ENCODE results near the gene TMEM253. TPM values are rescaled to one million over a fixed set of nuclear protein-coding genes. Genes with fewer than 3 reads are reported as not detected.

TMEM253 gene
- total and polyA plus RNA-seq, 4 donors = 0.14 to 0.25 (median 0.19) TPM; not detected in 1

GRCh38 chr14:21091821-21092272, 9.0 kb upstream of the TMEM253 start:
- TF ChIP-seq JUND (IDR thresholded peaks at IDR 0.05) (no peak), FOXA1 (IDR thresholded peaks at IDR 0.05) (no peak), TAF1 (conservative IDR thresholded peaks at IDR 0.05) (no peak), NR2F2 (IDR thresholded peaks at IDR 0.05) (no peak), HNF4A (conservative IDR thresholded peaks at IDR 0.05) (no peak), MAX (IDR thresholded peaks at IDR 0.05) (no peak), YY1 (IDR thresholded peaks at IDR 0.05) (no peak)
- H3K4me1 ChIP-seq (ENCODE audit: control insufficient read depth in 4 of 4, insufficient read depth in 4 of 4, low read length in 3 of 4) = peaks cover 0 to 7% (median 3%) of the 10 kb centered on the region in 4 donors
- H3K27me3 ChIP-seq (ENCODE audit: control insufficient read depth in 4 of 4, insufficient read depth in 4 of 4, low read length in 3 of 4) = no peaks in the 10 kb centered on the region
- 94% methylated on average over 42 of the region's 42 CpGs for WGBS
- no peaks in the 10 kb centered on the region for H3K9me3 ChIP-seq (ENCODE audit: control insufficient read depth in 4 of 4, low read length in 3 of 4)
- peaks cover 12 to 20% (median 17%) of the 10 kb centered on the region in 4 donors for H3K36me3 ChIP-seq (ENCODE audit: control insufficient read depth in 4 of 4, insufficient read depth in 3 of 4, low read depth in 1 of 4, low read length in 3 of 4)
- H3K27ac ChIP-seq (ENCODE audit: low read depth in 1 of 2, low read length in 2 of 2) = no peak overlapping the region
- DNase-seq (ENCODE audit: low spot score) = no peak
- no peak overlapping the region for H3K9ac ChIP-seq (ENCODE audit: low read depth in 1 of 2, low read length in 2 of 2)
- no peak overlapping the region for H3K4me3 ChIP-seq (ENCODE audit: low read depth in 1 of 3, low read length in 3 of 3)

- Histone ChIP-seq H3K9me3 (ENCODE audit: control insufficient read depth in 4 of 4, low read length in 3 of 4) (no peaks in the 10 kb centered on the region), H3K36me3 (ENCODE audit: control insufficient read depth in 4 of 4, insufficient read depth in 3 of 4, low read depth in 1 of 4, low read length in 3 of 4) (peaks cover 10 to 16% (median 13%) of the 10 kb centered on the region in 4 donors), H3K4me3 (ENCODE audit: low read depth in 1 of 3, low read length in 3 of 3) (no peak overlapping the region), H3K9ac (ENCODE audit: low read depth in 1 of 2, low read length in 2 of 2) (no peak overlapping the region), H3K4me1 (ENCODE audit: control insufficient read depth in 4 of 4, insufficient read depth in 4 of 4, low read length in 3 of 4) (peaks cover 0 to 7% (median 3%) of the 10 kb centered on the region in 4 donors), H3K27ac (ENCODE audit: low read depth in 1 of 2, low read length in 2 of 2) (no peak overlapping the region), H3K27me3 (ENCODE audit: control insufficient read depth in 4 of 4, insufficient read depth in 4 of 4, low read length in 3 of 4) (no peaks in the 10 kb centered on the region)
- peak; percentile 94 for DNase-seq (ENCODE audit: low spot score)
- TF ChIP-seq NR2F2 (IDR thresholded peaks at IDR 0.05) (no peak), RXRA (IDR thresholded peaks at IDR 0.05) (peak in 1 of 2 donors; percentile 25), RAD21 (IDR thresholded peaks at IDR 0.05) (peak; percentile 94 to 99), CTCF (IDR thresholded peaks at IDR 0.05; ENCODE audit: low read depth, low read length, missing input control) (peak; percentile 100), SP1 (IDR thresholded peaks at IDR 0.05) (no peak)
- WGBS = 47% methylated on average over 59 of the region's 59 CpGs
These were observed 8.4 kb upstream of the TMEM253 start for GRCh38 chr14:21092273-21093011.

- Histone ChIP-seq H3K27me3 (ENCODE audit: control insufficient read depth in 4 of 4, insufficient read depth in 4 of 4, low read length in 3 of 4) (no peaks in the 10 kb centered on the region), H3K4me3 (ENCODE audit: low read depth in 1 of 3, low read length in 3 of 3) (no peak overlapping the region), H3K27ac (ENCODE audit: low read depth in 1 of 2, low read length in 2 of 2) (no peak overlapping the region), H3K4me1 (ENCODE audit: control insufficient read depth in 4 of 4, insufficient read depth in 4 of 4, low read length in 3 of 4) (peaks cover 0 to 7% (median 3%) of the 10 kb centered on the region in 4 donors), H3K36me3 (ENCODE audit: control insufficient read depth in 4 of 4, insufficient read depth in 3 of 4, low read depth in 1 of 4, low read length in 3 of 4) (peaks cover 8 to 16% (median 11%) of the 10 kb centered on the region in 4 donors), H3K9ac (ENCODE audit: low read depth in 1 of 2, low read length in 2 of 2) (no peak overlapping the region), H3K9me3 (ENCODE audit: control insufficient read depth in 4 of 4, low read length in 3 of 4) (no peaks in the 10 kb centered on the region)
- WGBS = 86% methylated on average over 36 of the region's 36 CpGs
- no peak for DNase-seq (ENCODE audit: low spot score)
- TF ChIP-seq MAX (IDR thresholded peaks at IDR 0.05) (no peak), YY1 (IDR thresholded peaks at IDR 0.05) (no peak), TAF1 (conservative IDR thresholded peaks at IDR 0.05) (no peak), FOXA1 (IDR thresholded peaks at IDR 0.05) (no peak), REST (IDR thresholded peaks at IDR 0.05) (no peak), ZBTB33 (IDR thresholded peaks at IDR 0.05) (no peak), GABPA (IDR thresholded peaks at IDR 0.05 in 1 of 2, conservative IDR thresholded peaks at IDR 0.05 in 1 of 2) (no peak), FOXA2 (IDR thresholded peaks at IDR 0.05) (no peak), RAD21 (IDR thresholded peaks at IDR 0.05) (no peak), RXRA (IDR thresholded peaks at IDR 0.05) (no peak), HNF4G (IDR thresholded peaks at IDR 0.05) (no peak), CTCF (IDR thresholded peaks at IDR 0.05; ENCODE audit: low read depth, low read length, missing input control) (no peak), HNF4A (conservative IDR thresholded peaks at IDR 0.05) (no peak), NR2F2 (IDR thresholded peaks at IDR 0.05) (no peak)
These were observed 7.8 kb upstream of the TMEM253 start for GRCh38 chr14:21093018-21093417.

Measured in liver (tissue), 9 donors.